GM18870 (cell line): Measurements from ENCODE around the gene SPATA24.
"Not testable (repeated sequence)": the region's sequence is repeated elsewhere in the genome, so short reads cannot be mapped to it uniquely, and the experiment has no call there.

ENCODE experiments used
- ATAC-seq: cut with Tn5 transposase; IDR thresholded peaks from one replicate; pipeline ENCODE4 v1.9.1; 2021; ENCODE audit warnings: moderate library complexity; ENCODE audit not compliant: unreplicated experiment

The SPATA24 gene

DNA sequence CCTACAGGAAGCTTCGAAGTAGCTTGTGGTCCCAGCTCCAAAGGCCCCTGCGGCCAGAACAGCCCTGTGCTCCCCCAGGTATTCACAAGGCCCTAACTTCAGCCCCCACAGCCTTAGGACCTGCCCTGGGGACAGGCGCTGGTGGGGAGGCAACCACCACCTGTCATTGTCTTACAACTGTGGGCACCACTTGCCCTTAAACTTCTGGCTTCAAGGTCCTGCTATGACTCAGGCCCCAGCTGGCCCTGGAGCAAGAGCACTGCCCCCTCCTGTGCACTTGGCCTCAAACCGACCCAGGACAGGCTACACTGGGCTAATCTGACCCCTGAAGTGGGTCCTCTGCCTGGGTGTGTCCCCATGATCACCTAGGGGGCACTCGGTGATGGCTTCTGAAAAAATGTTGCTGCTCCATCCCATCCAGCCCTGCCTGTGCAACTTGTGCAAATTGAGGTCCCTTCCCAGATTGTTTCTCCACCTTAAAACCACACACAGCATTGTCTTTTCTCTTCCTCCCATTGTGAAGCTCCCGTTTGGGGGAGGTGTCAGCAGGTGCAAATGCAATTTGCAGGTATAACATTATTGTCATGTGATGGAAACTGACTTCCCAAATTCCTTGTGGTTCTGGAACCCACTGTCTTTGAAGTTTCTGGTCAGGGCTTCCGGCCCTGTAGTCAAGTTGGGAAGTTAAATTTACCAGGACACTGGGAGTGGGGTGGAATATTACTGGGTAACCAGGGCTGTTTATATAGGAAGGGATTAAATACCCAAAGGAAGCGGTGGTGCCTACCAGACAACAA, 7.8 kb downstream of the SPATA24 start:
- no peak for ATAC-seq

DNA sequence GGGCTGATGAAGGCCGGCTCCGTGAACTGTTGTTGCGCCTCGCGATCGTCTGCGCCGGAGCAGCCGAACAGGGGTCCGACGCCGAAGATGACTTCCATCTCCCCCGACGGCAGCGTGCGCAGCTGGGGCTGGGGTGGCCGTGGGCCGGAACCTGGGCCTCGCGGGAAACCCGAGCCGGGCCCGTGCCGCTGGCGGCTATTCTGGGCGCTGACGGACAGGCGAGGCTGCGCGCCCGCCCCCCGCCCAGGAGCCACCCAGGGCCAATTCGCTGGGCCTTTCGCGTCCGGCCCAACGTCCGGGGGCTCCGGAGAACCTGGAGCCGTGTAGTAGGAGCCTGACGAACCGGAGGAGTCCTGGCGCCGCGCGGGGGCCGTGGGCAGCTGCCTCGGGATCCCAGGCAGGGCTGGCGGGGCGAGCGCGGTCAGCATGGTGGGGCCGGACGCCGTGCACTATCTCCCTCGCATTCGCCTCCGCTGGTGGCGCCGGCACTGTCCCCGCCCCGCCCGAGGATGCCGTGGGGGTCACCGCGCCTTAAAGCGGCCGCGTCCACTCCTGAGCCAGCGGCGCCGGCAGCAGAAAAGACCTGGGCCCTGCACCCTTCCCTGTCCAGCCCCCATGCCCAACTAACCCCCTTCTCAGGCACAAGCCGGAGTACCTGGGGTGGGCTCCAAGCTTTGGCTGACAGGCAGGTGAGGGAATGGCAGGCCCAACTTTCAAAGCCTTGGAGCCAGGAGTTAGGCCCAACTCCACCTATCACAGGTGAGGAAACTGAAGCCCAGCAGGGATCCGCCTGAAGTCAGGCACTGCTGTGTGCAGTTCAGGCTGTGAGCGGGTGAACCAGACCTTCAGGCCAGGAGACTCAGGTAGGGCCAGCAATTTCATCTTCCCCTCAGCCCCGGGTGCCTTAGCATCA, 9.0 kb downstream of the SPATA24 start, which contains the start of gene PROB1:
TSS of gene PROB1 (minus strand) at position 451 of the 913 bp plus-strand sequence. CDS start at position 428, 23 bp downstream.
- no peak for ATAC-seq

DNA sequence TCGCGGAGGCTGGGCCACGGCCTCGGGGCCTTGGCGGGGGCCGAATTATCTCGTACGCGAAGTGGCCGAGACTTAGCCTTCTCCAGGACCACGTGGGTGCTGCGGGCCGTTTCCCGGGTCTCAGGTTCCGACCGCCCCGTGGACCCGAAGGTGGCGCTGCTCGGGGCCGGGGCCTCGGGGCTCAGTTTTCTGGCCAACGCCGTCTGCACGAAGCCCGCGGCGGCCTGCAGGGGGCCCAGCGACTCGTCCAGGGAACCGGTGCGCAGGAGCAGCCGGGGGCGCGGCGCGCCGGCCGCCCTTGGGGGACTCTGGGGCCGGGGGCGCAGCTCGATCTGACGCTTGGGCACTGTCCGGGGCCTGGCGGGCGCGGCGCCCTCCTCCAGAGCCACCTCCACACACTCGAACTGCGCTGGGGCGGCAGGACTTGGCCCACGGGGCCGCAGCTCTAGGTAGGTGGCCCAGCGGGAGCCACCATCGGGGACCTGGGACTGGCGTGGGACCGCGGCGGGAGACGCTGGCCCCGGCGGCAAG, 9.7 kb downstream of the SPATA24 start:
- ATAC-seq: no peak

DNA sequence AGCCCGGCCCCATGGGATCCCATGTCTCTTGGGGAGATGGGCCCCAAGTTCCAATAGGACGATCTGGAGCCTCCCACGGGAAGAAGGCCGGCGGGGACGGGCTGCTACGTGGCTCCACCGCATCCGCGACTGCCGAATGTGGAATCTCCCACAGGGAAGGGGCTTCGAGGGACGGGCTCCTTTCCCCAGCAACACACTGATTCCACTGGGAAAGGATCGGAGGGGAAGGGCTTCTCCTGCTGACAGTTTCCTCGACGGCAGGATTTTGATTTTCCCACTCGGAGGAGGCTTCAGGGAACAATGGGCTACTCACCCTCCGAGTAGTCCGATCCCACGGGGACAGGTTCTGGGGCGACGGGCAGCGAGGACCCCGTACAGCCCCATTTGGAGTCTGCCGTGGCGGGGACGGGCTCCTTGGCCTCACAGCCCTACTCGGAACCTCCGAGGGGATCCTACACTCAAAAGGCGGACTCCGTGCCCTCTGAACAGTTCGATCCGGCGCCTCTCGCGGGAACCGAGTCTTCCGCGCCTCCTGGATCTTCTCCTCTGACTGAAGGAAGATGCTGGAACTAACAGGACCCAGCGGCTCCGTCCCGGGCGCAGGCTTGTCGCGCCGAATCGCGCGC, 10.3 kb downstream of the SPATA24 start:
- ATAC-seq: no peak

DNA sequence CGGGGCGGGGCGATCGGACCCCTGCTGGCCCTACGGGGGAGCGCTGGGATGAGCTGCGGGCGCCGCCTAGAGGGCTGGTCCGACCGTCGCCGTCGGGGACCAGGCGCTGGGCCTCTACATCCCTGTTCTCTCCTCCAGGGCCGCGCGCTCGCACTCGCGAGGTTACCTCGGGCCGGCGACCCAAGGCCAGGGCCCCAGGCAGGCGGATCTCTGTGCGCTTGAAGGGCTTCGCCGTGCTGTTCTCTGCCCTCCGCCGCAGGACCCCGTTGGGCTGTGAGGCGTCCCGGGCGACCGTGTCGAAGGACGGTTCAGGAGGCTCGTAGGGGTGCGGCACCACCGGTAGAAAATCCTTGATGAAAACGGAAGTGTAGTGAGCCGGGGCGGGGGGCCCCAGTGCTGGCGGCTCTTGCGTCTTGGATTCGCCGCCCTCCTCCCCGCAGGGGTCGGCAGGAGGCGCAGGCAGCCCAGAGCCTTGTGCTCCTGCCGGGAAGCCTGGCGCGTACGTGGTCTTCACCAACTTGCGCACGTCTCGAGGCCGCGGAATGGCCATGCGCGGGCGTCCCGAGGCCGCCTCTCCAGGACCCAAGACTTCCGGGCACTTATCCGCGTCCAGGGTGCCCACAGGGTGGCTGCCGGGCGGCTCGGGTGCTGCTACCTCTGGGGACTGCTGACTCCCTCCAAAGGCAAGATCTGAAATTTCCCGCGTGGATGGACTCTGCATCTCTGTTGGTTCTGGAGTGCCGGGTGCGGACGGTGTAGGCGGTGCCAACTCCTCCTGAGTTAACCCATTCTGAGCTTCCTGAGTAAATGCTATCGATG, 11.0 kb downstream of the SPATA24 start:
- peak; percentile 37 for ATAC-seq

DNA sequence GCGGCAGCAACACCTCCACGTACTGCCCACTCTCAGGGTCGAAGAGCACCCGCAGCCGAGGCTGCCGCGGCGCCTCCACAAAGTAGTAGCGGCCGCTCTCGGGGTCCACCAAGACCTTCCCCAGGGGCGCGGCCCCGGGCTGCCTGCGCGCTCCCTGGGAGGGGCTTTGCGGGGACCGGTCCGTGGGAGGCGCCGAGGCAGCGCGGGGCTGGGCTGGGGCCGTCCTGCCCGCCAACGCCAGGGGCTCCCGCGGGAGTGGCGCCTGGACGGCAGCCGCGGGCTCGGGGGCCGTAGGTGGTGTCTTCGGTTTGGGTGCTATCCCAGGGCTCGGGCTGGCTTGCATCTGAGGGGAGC, 11.6 kb downstream of the SPATA24 start:
- no peak for ATAC-seq

DNA sequence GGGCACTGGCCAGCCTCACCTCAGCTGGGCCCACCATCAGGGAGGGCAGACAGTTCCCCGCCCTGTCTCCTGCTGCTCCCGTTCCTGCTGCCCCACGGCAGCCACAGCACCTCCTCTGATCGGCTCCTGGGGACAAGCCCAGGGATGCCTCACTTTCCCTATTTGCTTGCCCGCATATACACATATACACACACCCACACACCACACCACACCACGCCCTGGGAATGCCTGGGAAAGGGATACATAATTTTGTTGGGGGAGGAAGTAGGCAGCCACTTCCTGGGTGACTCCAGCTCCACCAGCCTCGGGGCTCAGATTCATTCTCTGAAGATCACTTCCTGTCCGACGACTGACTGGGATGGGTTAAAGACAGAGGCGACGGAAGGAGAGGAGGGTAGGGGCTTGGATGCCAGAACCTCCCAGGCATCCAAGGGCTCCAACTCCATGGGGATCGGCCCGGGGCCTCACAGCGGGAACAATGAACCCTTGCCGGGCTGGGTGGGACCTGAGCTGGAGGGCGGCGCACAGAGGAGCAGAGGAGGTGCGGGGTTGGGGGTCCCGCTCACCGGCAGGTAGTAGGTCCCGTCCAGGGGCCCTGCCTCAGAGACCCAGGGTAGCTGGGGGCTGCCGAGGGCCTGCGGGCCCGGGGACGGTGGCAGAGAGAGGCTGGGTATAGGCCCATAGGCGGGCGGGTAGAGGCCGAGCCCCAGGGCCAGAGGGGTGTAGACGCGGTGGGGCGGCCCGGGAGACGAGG, 12.1 kb downstream of the SPATA24 start:
- no peak for ATAC-seq

DNA sequence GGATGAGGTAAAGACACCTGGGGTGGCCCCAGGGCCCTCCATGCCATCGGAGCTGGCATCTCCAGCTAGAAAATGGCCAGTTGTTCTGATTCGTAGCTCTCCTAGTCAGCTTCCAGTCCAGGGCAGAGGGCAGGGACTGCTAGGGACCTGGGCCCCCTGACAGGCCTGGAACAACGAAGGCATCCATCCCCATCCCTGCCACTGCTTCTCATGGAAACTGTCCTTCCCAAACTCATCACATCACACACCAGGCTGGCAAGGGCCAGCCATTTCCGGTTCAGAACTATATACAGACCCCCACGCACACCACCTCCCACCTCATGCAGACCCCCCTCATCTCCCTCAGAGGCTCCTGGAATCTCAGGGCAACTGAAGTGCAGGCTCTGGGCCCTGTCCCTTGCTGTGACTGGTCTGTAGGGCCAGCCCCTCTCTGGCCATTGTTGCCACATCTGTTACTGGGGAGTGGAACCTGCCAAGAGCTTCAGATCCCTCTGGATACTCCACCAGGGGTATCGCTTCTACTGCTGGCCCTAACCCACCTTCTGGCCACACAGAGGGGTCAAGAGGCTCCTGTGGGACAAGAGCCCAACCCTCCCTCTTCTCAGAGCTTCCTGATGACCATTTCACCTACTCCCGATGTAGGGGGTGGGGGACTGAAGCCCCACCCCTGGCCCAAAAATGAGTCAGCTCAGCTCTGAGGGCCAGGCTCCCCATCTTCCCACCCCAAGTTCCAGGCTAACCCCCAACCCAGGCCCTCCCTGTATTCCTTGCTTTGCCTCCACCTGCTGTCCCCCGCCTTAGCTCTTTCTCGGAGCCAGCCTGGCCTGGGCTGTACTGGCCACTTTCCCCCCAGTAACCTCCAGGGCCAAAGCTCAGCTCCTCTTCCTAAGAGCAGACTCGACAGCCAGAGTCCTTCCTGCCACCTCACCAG, 13.0 kb downstream of the SPATA24 start:
- no peak for ATAC-seq

DNA sequence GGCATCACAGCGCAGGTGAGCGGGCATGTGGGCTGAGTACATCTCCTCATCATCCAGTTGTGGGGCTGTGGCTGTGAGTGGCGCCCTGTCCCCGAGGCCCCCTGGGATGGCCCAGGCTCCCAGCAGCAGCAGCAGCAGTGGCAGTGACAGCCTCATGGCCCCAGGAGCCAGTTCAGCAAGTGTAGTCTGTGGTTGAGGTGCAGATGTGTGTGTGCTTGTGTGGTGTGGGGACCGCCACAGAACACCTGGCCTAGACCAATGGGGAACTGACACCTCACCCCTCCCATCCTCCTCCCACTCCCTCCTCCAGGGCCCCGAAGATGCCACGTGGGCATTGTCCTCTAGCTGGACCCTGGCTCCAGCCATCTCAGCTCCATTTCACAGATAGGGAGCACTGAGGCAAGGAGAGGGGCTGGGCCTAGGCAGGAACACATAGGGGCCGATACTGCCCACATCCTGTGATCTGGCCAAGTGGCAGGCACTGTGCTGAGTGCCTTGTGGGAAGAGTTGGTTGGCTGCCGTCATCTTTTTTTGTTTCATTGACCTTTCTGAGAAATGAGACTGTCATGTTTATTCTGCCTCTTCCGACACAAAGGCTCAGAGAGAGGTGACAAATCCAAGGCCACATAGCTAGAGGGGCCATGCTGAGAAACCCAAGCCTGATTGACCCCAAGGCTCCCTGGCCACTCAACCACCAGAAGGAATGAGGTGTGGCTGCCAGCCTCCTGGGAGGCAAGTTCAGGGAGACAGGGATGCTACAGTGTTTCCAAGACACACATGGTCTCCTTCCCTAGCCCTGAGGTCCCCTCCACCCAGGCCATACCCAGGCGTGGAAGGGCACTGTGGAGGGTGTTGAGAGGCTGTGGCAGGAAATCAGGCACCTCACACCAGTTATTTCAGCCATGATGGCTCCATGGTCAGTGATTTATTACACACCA, 13.9 kb downstream of the SPATA24 start, which contains the start of gene MZB1:
TSS of gene MZB1 (minus strand) at position 213 of the 938 bp plus-strand sequence. CDS start at position 156, 57 bp downstream.
- peak; percentile 41 for ATAC-seq

DNA sequence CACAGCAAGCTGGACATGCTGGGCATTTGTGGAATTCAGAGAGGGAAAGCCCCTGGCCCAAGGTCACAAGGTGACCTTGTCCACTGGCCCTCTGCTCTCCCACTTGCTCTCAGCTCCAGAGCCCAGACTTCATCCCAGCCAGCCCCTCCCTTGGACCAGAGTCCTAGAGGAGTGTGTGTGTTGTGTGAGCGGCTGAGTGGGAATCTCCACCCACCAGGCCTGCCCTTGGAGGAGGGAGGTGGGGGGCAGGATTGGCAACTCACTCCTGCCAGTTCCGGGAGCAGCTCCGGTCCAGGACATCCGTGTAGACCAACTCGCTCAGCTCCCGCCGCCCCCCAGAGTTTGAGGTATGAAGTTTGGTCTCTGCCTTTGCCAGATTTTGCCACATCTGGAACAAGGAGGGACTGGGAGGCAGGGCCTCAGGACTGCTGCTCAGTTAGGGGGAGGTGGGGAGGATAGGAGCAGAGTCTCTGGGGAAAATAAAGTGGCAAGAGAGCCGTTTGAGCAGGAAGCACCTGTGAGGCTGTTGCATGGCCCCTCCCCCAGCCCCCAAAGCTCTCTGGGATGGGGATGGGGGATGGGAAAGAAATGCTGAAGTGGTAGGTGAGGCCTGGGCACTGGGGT, 15.6 kb downstream of the SPATA24 start:
- ATAC-seq: no peak

DNA sequence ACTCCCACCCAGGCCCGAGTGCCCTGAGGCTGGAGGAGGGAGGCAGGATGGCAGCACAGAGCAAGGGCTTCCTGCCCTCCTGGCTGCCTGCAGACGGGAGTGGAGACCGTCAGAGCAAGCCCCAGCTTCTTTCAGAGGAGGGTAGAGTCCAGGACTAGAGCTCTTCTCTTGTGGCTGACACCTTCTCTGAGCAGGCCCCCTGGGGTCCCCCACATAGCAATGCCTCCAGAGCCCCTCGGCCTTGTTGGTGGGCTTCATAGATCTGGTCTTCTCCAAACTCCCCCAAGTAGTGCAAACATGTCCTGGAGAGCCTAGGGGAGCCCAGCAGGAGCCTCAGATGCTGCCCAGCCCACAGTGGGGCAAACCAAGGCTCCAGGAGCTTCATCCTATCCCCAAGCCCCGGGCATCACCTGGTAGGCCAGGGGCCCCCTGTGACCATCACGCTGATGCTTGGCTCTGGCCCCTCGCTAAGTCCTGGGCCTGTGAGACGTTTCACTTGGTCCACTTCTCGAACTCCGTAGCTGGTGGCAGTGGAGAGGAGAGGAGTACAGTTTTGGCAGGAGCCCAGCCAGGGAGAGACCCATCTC, 16.2 kb downstream of the SPATA24 start:
- ATAC-seq: no peak

DNA sequence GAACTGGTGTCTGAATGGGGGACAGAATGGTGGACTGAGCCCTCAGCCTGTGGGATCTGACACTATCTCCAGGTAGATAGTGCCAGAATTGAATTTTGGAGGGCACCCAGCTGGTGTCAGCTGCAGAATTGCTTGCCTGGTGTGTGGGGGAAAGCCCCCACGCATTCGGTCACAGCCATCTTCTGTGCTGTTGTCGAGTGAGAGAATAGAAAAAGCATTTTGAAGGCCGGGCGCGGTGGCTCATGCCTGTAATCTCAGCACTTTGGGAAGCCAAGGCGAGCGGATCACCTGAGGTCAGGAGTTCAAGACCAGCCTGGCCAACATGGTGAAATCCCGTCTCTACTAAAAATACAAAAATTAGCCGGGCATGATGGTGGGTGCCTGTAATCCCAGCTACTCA, 16.9 kb downstream of the SPATA24 start:
- ATAC-seq: not testable (repeated sequence)

DNA sequence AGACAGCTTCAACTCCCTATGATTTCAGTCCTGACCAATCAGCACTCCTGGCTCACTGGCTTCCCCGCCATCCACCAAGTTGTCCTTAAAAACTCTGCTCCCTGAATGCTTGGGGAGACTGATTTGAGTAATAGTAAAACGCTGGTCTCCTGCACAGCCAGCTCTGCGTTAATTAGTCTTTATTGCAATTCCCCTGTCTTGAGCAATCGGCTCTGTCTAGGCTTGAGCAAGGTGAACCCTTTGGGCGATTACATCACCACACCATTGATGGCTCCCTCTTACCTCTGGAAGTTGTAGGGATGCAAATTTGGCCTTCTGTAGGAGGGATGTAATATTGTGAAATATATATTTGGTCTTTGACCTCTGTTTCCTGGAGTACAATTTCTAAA, 17.8 kb downstream of the SPATA24 start:
- no peak for ATAC-seq

DNA sequence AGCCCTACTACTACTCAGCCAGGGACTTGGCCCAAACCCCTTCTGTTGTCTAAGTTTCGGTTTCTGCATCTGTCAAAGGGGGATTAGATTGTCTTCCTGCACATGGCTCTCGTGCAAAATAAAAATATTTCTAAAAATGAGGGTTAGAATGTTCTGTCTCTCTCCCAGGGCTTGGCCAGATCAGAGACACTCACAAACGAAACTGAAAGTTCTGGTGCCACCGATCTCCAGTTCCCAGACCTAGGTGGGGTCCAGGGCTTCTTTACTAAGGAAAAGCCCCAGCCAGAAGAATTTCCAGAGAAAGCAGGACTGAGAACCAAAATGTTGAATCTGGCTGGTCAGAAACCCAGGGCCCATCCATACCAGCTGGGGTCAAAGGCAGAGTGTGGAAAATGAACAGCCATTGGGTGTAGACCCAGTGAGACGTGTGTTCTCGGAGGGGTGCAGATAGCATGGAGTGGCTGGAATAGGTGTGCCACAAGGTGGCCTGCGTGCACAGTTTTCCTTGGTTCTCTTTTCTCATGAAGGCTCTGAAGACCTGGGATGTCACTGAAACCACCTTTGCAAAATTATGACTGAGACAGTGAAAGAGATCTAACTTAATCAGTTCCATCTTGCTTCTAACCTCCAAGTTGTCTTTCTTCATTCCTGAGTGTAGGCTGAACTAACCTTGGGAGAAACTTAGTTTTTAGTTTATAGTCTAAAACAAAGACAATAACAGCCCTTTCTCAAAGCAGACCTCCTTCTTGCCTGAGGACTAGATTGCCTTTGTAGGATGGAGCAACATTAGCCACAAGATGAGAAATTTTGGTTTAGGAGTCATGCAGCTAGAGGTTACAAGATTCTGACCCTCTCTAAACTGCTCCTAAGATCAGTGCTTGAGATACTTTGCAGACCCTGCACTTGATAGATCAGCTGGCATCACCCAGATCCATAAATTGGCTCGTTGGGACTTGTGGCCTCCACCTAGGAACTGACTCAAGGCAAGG, 18.5 kb downstream of the SPATA24 start:
- ATAC-seq: no peak

DNA sequence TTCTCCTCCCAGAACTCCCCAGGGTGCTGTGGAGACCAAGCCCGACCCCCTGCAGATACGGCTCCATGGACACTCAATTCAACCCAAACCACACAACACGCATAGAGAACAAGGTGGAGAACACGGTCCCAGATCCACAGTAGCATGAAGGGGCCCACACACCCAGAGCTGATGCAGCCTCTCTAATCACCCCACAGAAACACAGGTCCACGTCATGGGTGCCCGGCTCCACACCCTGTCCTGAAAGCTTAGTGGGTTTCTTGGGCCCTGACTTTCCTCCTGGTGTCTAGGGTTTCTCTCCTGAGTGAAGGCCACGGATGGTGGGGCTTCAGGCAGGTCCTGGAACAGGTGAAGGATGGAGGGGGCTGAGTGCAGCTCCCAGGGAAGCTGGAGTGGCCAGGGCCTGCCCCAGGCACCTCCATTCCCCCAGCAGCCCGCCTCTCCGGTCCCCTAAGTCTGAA, 19.3 kb downstream of the SPATA24 start:
- no peak for ATAC-seq
